GM15510 (cell line): Measurements from ENCODE around the gene ARL15.

Experiments
- POLR2A ChIP-seq: IDR thresholded peaks from 3 replicates; pipeline ENCODE4 v1.6.1; 2011; ENCODE audit warnings: borderline replicate concordance; ENCODE audit not compliant: insufficient read length; ENCODE audit errors: extremely low read depth

Gene ARL15

GRCh38 chr5:54217826-54218503, 92.4 kb downstream of the ARL15 start:
- TF ChIP-seq POLR2A = no peak

GRCh38 chr5:54215233-54215736, 95.1 kb downstream of the ARL15 start:
- TF ChIP-seq POLR2A = no peak

GRCh38 chr5:54214722-54215121, 95.7 kb downstream of the ARL15 start:
- no peak for TF ChIP-seq POLR2A

GRCh38 chr5:54212331-54212730, 98.0 kb downstream of the ARL15 start:
- no peak for TF ChIP-seq POLR2A

- TF ChIP-seq POLR2A = no peak
Observed at GRCh38 chr5:54211912-54212311, 98.5 kb downstream of the ARL15 start.

DNA sequence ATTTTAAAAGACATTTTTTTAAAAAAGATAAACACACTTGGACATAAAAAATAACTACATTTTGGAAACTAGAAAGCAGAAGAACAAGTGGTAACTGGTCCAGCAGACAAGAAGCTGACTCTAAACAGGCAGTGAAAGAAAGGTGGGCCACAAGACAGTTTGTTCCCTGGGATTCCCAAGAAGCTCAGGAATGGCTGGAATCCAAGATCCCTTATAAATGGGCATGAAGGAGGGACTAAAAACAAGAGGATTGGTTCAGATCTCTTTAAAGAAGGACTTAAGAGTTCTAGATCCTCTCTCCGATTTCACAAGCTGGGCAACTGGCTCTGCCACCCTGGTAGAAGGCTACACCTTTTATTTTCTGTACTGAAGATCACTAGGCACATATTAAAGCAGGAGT, 102.8 kb downstream of the ARL15 start:
- TF ChIP-seq POLR2A = no peak

GRCh38 chr5:54206580-54207229, 103.7 kb downstream of the ARL15 start:
- no peak for TF ChIP-seq POLR2A

- TF ChIP-seq POLR2A = no peak
Observed at GRCh38 chr5:54205918-54206317, 104.5 kb downstream of the ARL15 start.

- TF ChIP-seq POLR2A = no peak
Observed at GRCh38 chr5:54205453-54205852, 104.9 kb downstream of the ARL15 start.

- TF ChIP-seq POLR2A = no peak
Observed at GRCh38 chr5:54197018-54197417, 113.4 kb downstream of the ARL15 start.

DNA sequence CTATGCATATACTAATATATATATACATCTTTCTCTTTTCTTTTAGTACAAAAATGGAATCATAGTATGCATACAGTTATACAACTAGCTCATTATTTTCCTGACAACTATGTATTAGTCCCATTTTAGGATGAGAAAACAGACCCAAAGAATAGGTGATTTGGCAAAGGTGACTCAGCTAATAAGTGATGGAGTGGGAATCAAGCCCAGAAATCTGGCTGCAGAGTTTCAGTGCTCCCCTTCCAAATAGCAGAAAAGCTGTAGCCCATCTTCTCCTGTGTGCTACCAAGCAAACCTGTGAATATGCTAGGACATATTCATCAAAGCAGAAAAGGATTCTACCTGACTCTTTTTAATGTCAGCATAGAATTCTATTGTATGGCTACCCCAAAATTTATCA, 114.7 kb downstream of the ARL15 start:
- no peak for TF ChIP-seq POLR2A

DNA sequence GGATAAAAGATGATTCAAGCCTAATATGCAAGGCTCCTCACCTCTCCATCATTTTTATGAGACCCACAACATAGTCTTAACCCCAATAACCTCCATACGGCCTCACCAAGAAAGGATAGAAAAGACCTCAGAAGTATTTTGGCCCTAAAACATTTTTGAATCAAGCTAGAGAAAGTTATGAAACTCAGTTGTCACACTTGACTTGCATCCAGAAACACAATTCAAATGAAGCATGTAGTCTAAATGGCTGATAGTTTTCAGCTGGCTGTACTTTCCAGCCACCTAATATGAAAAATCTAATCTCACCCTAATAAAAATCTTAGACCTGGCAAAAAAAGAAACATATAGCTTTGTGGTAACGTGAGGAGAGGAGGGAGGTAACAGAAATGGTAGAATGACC, 116.1 kb downstream of the ARL15 start:
- no peak for TF ChIP-seq POLR2A

DNA sequence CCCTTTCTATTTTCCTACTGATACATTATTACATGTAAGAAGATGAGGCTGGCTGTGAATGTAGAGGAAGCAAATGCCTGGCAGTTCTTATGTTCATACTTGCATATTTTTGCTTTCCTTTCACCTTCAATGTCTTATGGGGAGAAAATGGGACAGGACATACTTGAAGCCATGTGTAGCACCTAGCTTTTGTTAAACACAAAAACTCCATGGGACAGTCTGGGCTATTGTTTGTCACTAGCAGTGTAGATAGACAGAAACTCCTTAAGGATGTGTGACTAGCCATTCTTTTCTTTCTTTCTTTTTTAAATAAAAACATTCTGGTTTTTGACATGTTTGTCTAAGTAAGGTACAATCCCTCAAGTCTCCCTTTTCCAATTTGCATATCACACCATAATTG, 122.7 kb downstream of the ARL15 start:
- no peak for TF ChIP-seq POLR2A

GRCh38 chr5:54186912-54187445, 123.4 kb downstream of the ARL15 start:
- TF ChIP-seq POLR2A = no peak

GRCh38 chr5:54186108-54186507, 124.3 kb downstream of the ARL15 start:
- no peak for TF ChIP-seq POLR2A

GRCh38 chr5:54184806-54185205, 125.6 kb downstream of the ARL15 start:
- no peak for TF ChIP-seq POLR2A
